ENCODE data around the gene PTPRK. TPM values are rescaled to one million over a fixed set of nuclear protein-coding genes. Genes with fewer than 3 reads are reported as not detected.

PTPRK gene
- total RNA-seq, 2 donors from 2014 or later: 33.7 to 36.0 TPM

DNA sequence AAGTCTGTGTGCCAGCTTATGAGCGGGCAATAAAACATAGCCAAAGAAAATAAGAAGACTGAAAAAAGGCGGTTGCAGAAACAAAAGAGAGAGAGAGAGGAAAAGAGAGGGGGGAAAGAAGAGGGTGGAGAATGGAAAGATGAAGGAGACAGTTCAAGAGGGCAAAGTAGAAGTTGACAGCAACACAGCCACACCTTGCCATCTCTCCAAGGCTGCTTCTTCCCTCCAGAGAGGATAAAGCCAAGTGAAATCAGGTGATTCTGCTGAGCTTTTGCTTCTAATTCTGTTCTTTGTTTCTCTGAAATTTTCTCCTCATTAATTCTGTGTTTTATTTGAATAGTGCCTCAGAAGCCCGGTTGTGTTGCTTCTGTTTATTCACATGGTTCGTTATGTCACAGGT is 48.5 kb downstream of the PTPRK start:
- H3K4me3 ChIP-seq: no peak overlapping the region

GRCh38 chr6:128465368-128466343 is 54.7 kb downstream of the PTPRK start:
- Histone ChIP-seq H3K27ac (no peak overlapping the region), H3K27me3 (replicated peaks; ENCODE audit: insufficient read depth) (no peaks in the 10 kb centered on the region), H3K9me3 (no peaks in the 10 kb centered on the region), H3K36me3 (no peaks in the 10 kb centered on the region), H3K4me1 (ENCODE audit: control insufficient read depth in 1 of 2, low read depth in 2 of 2) (peaks cover 5 to 7% of the 10 kb centered on the region in 2 donors), H3K4me3 (no peak overlapping the region)
- TF ChIP-seq CTCF (IDR thresholded peaks at IDR 0.05): no peak
- DNase-seq (ENCODE audit: low spot score) (no peak), ATAC-seq (ENCODE audit: insufficient number of reproducible peaks, low FRiP score, low read depth) (no peak)

More for the DNA sequence above, 48.5 kb downstream of the PTPRK start:
- no peak for TF ChIP-seq CTCF (IDR thresholded peaks at IDR 0.05)
- H3K27me3 ChIP-seq (replicated peaks; ENCODE audit: insufficient read depth): no peaks in the 10 kb centered on the region
- DNase-seq (ENCODE audit: low spot score) (no peak), ATAC-seq (ENCODE audit: insufficient number of reproducible peaks, low FRiP score, low read depth) (no peak)
- H3K4me1 ChIP-seq (ENCODE audit: control insufficient read depth in 1 of 2, low read depth in 2 of 2): no peaks in the 10 kb centered on the region
- H3K27ac ChIP-seq: no peak overlapping the region
- H3K36me3 ChIP-seq: no peaks in the 10 kb centered on the region
- no peaks in the 10 kb centered on the region for H3K9me3 ChIP-seq

DNA sequence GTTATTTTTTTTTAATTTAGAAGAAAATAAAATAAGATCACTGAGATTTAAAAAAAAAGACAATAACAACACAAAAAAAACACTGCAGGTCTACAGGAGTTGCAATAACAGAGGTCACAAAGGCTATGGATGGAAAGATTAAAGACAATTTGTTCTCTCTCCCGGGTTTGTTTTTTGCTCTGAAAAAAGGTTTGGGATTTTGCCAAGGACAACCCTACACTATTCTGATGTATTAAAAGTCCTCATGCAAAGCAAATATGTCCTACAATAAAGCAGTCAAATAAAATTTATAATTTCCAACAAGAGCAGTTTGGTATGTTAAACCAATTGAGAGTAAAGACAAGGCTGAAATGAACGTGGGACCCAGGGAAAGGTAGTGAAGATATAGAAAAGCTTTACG is 55.6 kb downstream of the PTPRK start:
- H3K4me1 ChIP-seq (ENCODE audit: control insufficient read depth in 1 of 2, low read depth in 2 of 2): peaks cover 5 to 7% of the 10 kb centered on the region in 2 donors
- no peaks in the 10 kb centered on the region for H3K36me3 ChIP-seq
- ATAC-seq (ENCODE audit: insufficient number of reproducible peaks, low FRiP score, low read depth) (no peak), DNase-seq (ENCODE audit: low spot score) (no peak)
- H3K27me3 ChIP-seq (replicated peaks; ENCODE audit: insufficient read depth): no peaks in the 10 kb centered on the region
- no peak overlapping the region for H3K4me3 ChIP-seq
- no peaks in the 10 kb centered on the region for H3K9me3 ChIP-seq
- no peak for TF ChIP-seq CTCF (IDR thresholded peaks at IDR 0.05)
- no peak overlapping the region for H3K27ac ChIP-seq

DNA sequence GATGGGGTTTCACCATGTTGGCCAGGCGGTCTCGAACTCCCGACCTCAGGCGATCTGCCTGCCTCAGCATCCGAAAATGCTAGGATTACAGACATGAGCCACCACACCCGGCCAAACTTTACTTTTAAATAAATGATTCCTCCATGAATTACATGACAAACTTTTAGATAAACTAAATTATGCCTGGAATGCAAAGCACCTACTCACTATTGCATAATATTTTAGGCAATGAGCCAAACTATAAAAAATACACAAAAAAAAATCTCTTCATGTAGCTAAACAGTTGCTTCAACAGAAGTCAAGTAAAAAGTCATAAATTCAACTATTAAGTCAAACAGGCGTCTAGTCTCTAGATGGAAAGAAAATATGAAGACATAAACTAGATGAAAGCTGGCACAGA is 56.5 kb downstream of the PTPRK start:
- no peak for TF ChIP-seq CTCF (IDR thresholded peaks at IDR 0.05)
- no peaks in the 10 kb centered on the region for H3K9me3 ChIP-seq
- no peaks in the 10 kb centered on the region for H3K27me3 ChIP-seq (replicated peaks; ENCODE audit: insufficient read depth)
- no peak for DNase-seq (ENCODE audit: low spot score)
- H3K4me3 ChIP-seq: no peak overlapping the region
- no peaks in the 10 kb centered on the region for H3K36me3 ChIP-seq
- no peak for ATAC-seq (ENCODE audit: insufficient number of reproducible peaks, low FRiP score, low read depth)
- no peak overlapping the region for H3K27ac ChIP-seq
- H3K4me1 ChIP-seq (ENCODE audit: control insufficient read depth in 1 of 2, low read depth in 2 of 2): peaks cover 5 to 7% of the 10 kb centered on the region in 2 donors

DNA sequence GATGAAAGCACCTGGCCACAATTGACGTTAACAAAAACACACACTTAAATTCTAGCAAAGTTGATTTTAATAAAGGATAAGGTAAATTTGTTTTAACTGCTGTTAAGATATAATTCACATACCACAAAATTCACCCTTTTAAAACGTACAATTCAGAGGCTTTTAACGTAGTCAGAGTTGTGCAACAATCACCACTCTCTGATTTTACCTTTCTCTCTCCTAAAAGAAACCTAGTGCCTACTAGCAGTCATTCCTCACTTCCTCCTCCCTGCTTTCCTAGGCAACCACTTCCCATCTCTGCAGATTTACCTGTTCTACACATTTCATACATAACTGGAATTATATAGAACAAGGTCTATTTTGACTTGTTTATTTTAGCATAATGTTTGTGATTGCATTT is 58.9 kb downstream of the PTPRK start:
- DNase-seq (ENCODE audit: low spot score): no peak
- Histone ChIP-seq H3K36me3 (no peaks in the 10 kb centered on the region), H3K4me3 (no peak overlapping the region), H3K27ac (no peak overlapping the region), H3K9me3 (no peaks in the 10 kb centered on the region), H3K4me1 (ENCODE audit: control insufficient read depth in 1 of 2, low read depth in 2 of 2) (peaks cover 5 to 7% of the 10 kb centered on the region in 2 donors), H3K27me3 (replicated peaks; ENCODE audit: insufficient read depth) (no peaks in the 10 kb centered on the region)
- no peak for TF ChIP-seq CTCF (IDR thresholded peaks at IDR 0.05)
- ATAC-seq (ENCODE audit: insufficient number of reproducible peaks, low FRiP score, low read depth): no peak

All from thoracic aorta (tissue), 2 donors.